Adrenal gland (tissue), 12 donors: ENCODE data around the gene OSBPL6. TPM values are rescaled to one million over a fixed set of nuclear protein-coding genes. Genes with fewer than 3 reads are reported as not detected.
A peak's percentile ranks its signal among the peaks of the same experiment; 100 is the strongest.

ENCODE experiments used
- DNase-seq, 7 donors: peaks; one replicate each; pipeline ENCODE4 v3.0.0-alpha.2; 2019 to 2020
- H3K27ac ChIP-seq, 5 donors: fragments of 200-600 bp; sonication (generic) in 4 of 5; 1 replicate in 3 of 5; 2 replicates in 2 of 5; pipeline versions ENCODE4 v1.5.1 to v1.8.0; 2016 to 2020; ENCODE audit warnings: mild to moderate bottlenecking in 1 of 5
- H3K27me3 ChIP-seq: fragments of 200-600 bp; 2 replicates; pipeline ENCODE4 v1.8.0; 2021
- H3K36me3 ChIP-seq, 2 donors: fragments of 200-600 bp; replicated peaks in 1 of 2; 1 replicate in 1 of 2; 2 replicates in 1 of 2; pipeline versions ENCODE4 v1.5.1 to v1.8.0; 2018 to 2022
- H3K4me1 ChIP-seq, 2 donors: fragments of 200-600 bp; replicated peaks in 1 of 2; 1 replicate in 1 of 2; 2 replicates in 1 of 2; pipeline versions ENCODE4 v1.5.1 to v1.8.0; 2018 to 2021
- H3K4me3 ChIP-seq, 4 donors: fragments of 200-600 bp; sonication (generic) in 3 of 4; one replicate each; pipeline ENCODE4 v1.5.1; 2016 to 2018
- H3K9me3 ChIP-seq, 3 donors: fragments of 200-600 bp; sonication (generic) in 1 of 3; replicated peaks in 1 of 3; 1 replicate in 2 of 3; 2 replicates in 1 of 3; pipeline versions ENCODE4 v1.5.1 to v1.8.0; 2016 to 2021
- CTCF ChIP-seq, 6 experiments: fragments of 450-650 bp in 4 of 6; fragments of 200-600 bp in 2 of 6; sonication (generic) in 1 of 6; IDR thresholded peaks; 1 replicate in 5 of 6; 2 replicates in 1 of 6; pipeline versions ENCODE4 v1.5.1 to v1.8.0; 2016 to 2021; ENCODE audit warnings: antibody characterized with exemption in 6 of 6, mild to moderate bottlenecking in 2 of 6, moderate library complexity in 1 of 6
- POLR2A ChIP-seq, 2 donors: fragments of 450-650 bp; IDR thresholded peaks; one replicate each; pipeline ENCODE4 v1.6.1; 2017; ENCODE audit warnings: antibody characterized with exemption in 2 of 2, mild to moderate bottlenecking in 2 of 2, moderate library complexity in 1 of 2
- WGBS, 4 donors: extraction: QIAGEN DNeasy Blood & Tissue Kit in 2 of 4; methylation state at CpG; one replicate each; pipeline versions ENCODE4 v1.1.5 to v1.1.7; 2013 to 2017; 5-methylcytosine and 5-hydroxymethylcytosine counted together
- intact Hi-C, 2 donors: fragments of 100-400 bp; cut with DNase I; formaldehyde crosslinking; loops; one replicate each; pipeline versions ENCODE4 v1.14.1 to v1.15.0; 2022 to 2023
- polyA plus RNA-seq, 3 donors: library from polyadenylated mRNA; stranded (reverse); fragments of 200-250 nt in 2 of 3; fragments of 350-450 nt in 1 of 3; fragmentation: Illumina TruSeq in 1 of 3; extraction: RNeasy Lipid Tissue Mini Kit (QIAGEN cat#74804) in 1 of 3; gene quantifications; one replicate each; pipeline ENCODE4 v1.2.3, GENCODE V29; 2013 to 2014
- total RNA-seq, 9 donors: library from RNA; depleted of rRNA in 4 of 9; stranded (reverse); fragments of >200 nt in 4 of 9; fragments of 120-200 nt in 1 of 9; fragmentation: NEBNext Ultra II Directional in 1 of 9; extraction: Animal tissue kit (Norgen Biotek cat#: 25700) in 1 of 9; gene quantifications; one replicate each; pipeline versions ENCODE4 v1.1.0 to v1.2.4, GENCODE V29; 2013 to 2023
- donor health status: healthy with polysubstance abuse.
- donor health status: Bipolar disorder and iron deficiency.
- donor health status: DM: yes; HTN: yes; CAD: no.
- donor health status: DM: no; HTN: no; CAD: no.
- donor health status: DM: no; HTN: no; CAD: no.
- donor health status: DM: yes; HTN: yes; CAD: no.

The OSBPL6 gene
- total and polyA plus RNA-seq, 12 donors: 0.16 to 12.0 (median 0.98) TPM; not detected in 1

GRCh38 chr2:178237488-178238153 is 43.3 kb downstream of the OSBPL6 start:
- Histone ChIP-seq H3K27ac (no peak overlapping the region), H3K36me3 (no peaks in the 10 kb centered on the region), H3K27me3 (no peaks in the 10 kb centered on the region), H3K9me3 (no peaks in the 10 kb centered on the region), H3K4me3 (no peak overlapping the region), H3K4me1 (no peaks in the 10 kb centered on the region)
- DNase-seq: no peak
- intact Hi-C loops: no loop called here
- TF ChIP-seq CTCF (IDR thresholded peaks at IDR 0.05) (no peak), POLR2A (IDR thresholded peaks at IDR 0.05) (no peak)
- WGBS, 4 donors: 88 to 100% (median 91%) methylated on average over 1 of the region's 1 CpG

DNA sequence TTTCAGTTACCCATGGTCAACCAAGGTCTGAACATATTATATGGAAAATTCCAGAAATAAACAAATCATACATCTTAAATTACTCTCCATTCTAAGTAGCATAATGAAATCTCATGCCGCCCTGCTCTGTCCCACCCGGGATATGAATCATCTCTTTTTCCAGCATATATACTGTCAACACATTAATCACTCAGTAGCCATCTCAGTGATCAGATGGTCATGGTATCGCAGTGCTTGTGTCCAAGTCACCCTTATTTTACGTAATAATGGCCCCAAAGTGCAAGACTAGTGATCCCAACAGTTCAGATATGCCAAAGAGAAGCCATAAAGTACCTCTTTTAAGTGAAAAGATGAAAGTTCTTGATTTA is 43.8 kb downstream of the OSBPL6 start:
- intact Hi-C loops: no loop called here
- Histone ChIP-seq H3K4me1 (no peaks in the 10 kb centered on the region), H3K27ac (no peak overlapping the region), H3K9me3 (no peaks in the 10 kb centered on the region), H3K27me3 (no peaks in the 10 kb centered on the region), H3K36me3 (no peaks in the 10 kb centered on the region), H3K4me3 (no peak overlapping the region)
- no peak for TF ChIP-seq CTCF (IDR thresholded peaks at IDR 0.05)
- DNase-seq: no peak
- 75 to 90% (median 90%) methylated on average over 4 of the region's 4 CpGs for WGBS, 4 donors

- no peak for DNase-seq
- no peak overlapping the region for H3K4me3 ChIP-seq
- TF ChIP-seq POLR2A (IDR thresholded peaks at IDR 0.05) (no peak), CTCF (IDR thresholded peaks at IDR 0.05) (no peak)
- H3K27me3 ChIP-seq: no peaks in the 10 kb centered on the region
- H3K9me3 ChIP-seq: no peaks in the 10 kb centered on the region
- H3K36me3 ChIP-seq: no peaks in the 10 kb centered on the region
- no peak overlapping the region for H3K27ac ChIP-seq
- intact Hi-C loops: no loop called here
- H3K4me1 ChIP-seq: no peaks in the 10 kb centered on the region
- WGBS, 4 donors: 58 to 74% (median 68%) methylated on average over 2 of the region's 2 CpGs
Observed at GRCh38 chr2:178238750-178239149, 44.4 kb downstream of the OSBPL6 start.

GRCh38 chr2:178241844-178242551 is 47.7 kb downstream of the OSBPL6 start:
- intact Hi-C loops: no loop called here

More at GRCh38 chr2:178241844-178242551, 47.7 kb downstream of the OSBPL6 start:
- peak; percentile 44 to 69 (median 62) for DNase-seq
- Histone ChIP-seq H3K36me3 (no peaks in the 10 kb centered on the region), H3K4me1 (no peaks in the 10 kb centered on the region), H3K27ac (no peak overlapping the region), H3K9me3 (no peaks in the 10 kb centered on the region), H3K4me3 (no peak overlapping the region), H3K27me3 (no peaks in the 10 kb centered on the region)
- TF ChIP-seq POLR2A (IDR thresholded peaks at IDR 0.05): no peak
- no peak for TF ChIP-seq CTCF (IDR thresholded peaks at IDR 0.05)
- WGBS, 4 donors: 38 to 42% (median 40%) methylated on average over 5 of the region's 5 CpGs
